Measurements from ENCODE around the gene ALOX12B. TPM values are rescaled to one million over a fixed set of nuclear protein-coding genes. Genes with fewer than 3 reads are reported as not detected.

The ALOX12B gene
- total and polyA plus RNA-seq, 2 donors (not counting 3 experiments of a cell fraction or from before 2014, with no cell fraction given), result not detected

GRCh38 chr17:8053600-8053999 is 33.9 kb downstream of the ALOX12B start:
- H2AFZ ChIP-seq (ENCODE audit: low read depth, low read length), result no peak overlapping the region
- H3K9ac ChIP-seq (replicated peaks; ENCODE audit: extremely low read depth, insufficient read depth, low read length), result no peak overlapping the region
- intact Hi-C loops (cut with micrococcal nuclease) (no loop called here), dilution Hi-C loops (cut with MboI; ENCODE audit: extremely low pct_ligation_motif_present, low sequenced_read_pairs) (no loop called here)
- DNase-seq (ENCODE audit: low read depth, low spot score), result no peak
- TF ChIP-seq POLR2A (IDR thresholded peaks at IDR 0.05; ENCODE audit: low read depth, low read length) (no peak), FOS (IDR thresholded peaks at IDR 0.05; ENCODE audit: borderline replicate concordance, insufficient read depth, low read length) (no peak), MAX (IDR thresholded peaks at IDR 0.05; ENCODE audit: insufficient read depth, insufficient read length) (no peak), EZH2 (IDR thresholded peaks at IDR 0.05; ENCODE audit: borderline replicate concordance, low read depth, low read length, severe bottlenecking) (no peak), POLR2AphosphoS5 (IDR thresholded peaks at IDR 0.05; ENCODE audit: insufficient read depth, low read depth, low read length) (no peak), CTCF (IDR thresholded peaks at IDR 0.05; ENCODE audit: extremely low read depth in 1 of 2, insufficient read depth in 1 of 2, low read depth in 1 of 2, low read length in 2 of 2) (no peak), JUN (IDR thresholded peaks at IDR 0.05; ENCODE audit: borderline replicate concordance, insufficient read depth, insufficient read length, low read depth) (no peak)
- no peak overlapping the region for H3K27ac ChIP-seq (ENCODE audit: insufficient read depth, low read depth, low read length)
- no peaks in the 10 kb centered on the region for H3K79me2 ChIP-seq (ENCODE audit: control insufficient read depth, insufficient read depth, low read length)
- no peaks in the 10 kb centered on the region for H3K9me1 ChIP-seq (replicated peaks; ENCODE audit: control insufficient read depth, extremely low read depth, insufficient read depth, low read length)
- H3K9me3 ChIP-seq (replicated peaks; ENCODE audit: control insufficient read depth, insufficient read depth, low read length), result no peaks in the 10 kb centered on the region
- H3K4me3 ChIP-seq (replicated peaks in 1 of 3; ENCODE audit: insufficient read depth in 1 of 3, low read depth in 1 of 3, low read length in 3 of 3), result no peak overlapping the region
- peaks cover 0 to 2% of the 10 kb centered on the region in 2 experiments for H3K27me3 ChIP-seq (ENCODE audit: control insufficient read depth in 2 of 2, insufficient read depth in 2 of 2, low read length in 2 of 2)
- H3K4me2 ChIP-seq (ENCODE audit: insufficient read depth, low read length), result no peak overlapping the region
- no peaks in the 10 kb centered on the region for H4K20me1 ChIP-seq (replicated peaks; ENCODE audit: control insufficient read depth, extremely low read depth, insufficient read depth, low read length)
- FAIRE-seq, result no peak
- BruUV-seq (replicated peaks), result no TSS peak
- no peaks in the 10 kb centered on the region for H3K36me3 ChIP-seq (ENCODE audit: control insufficient read depth in 2 of 2, extremely low read depth in 1 of 2, insufficient read depth in 2 of 2, low read length in 2 of 2)
- ChIA-PET POLR2A (no interaction called here), CTCF (interaction anchor here (2.1 kb wide), 1 partner anchor 63 kb away, joined by 6 read pairs; no protein-coding TSS in a partner anchor)
- H3K4me1 ChIP-seq (ENCODE audit: control insufficient read depth, extremely low read depth, insufficient read depth, low read length), result peaks cover 11% of the 10 kb centered on the region
